B cell (primary cell): Measurements from ENCODE around the gene LRP11.
A peak's percentile ranks its signal among the peaks of the same experiment; 100 is the strongest.

Experiments used
- CTCF ChIP-seq: fragments of 200-600 bp; IDR thresholded peaks from one replicate; pipeline ENCODE4 v1.8.0; 2022; ENCODE audit warnings: antibody characterized with exemption, mild to moderate bottlenecking
- EZH2 ChIP-seq: IDR thresholded peaks from 2 replicates; pipeline ENCODE4 v1.6.1; 2012; ENCODE audit warnings: borderline replicate concordance, low read depth, mild to moderate bottlenecking, moderate library complexity, low read length; ENCODE audit not compliant: insufficient read depth, poor library complexity, severe bottlenecking

- TF ChIP-seq CTCF = peak; percentile 72
- TF ChIP-seq EZH2 = no peak
Measured at GRCh38 chr6:149864578-149865535, 698 bp upstream of the LRP11 start.
